WERI-Rb-1 (cell line): ENCODE results near the gene ARHGAP10.

Experiments used
- DNase-seq: peaks from one replicate; pipeline ENCODE4 v3.0.0-alpha.2; 2020
- H3K27ac ChIP-seq: fragments of 250-450 bp; sonication (Bioruptor Pico); 2 replicates; pipeline ENCODE4 v1.5.1; 2020; ENCODE audit warnings: mild to moderate bottlenecking, moderate library complexity
- H3K27me3 ChIP-seq: fragments of 250-450 bp; sonication (Bioruptor Pico); 2 replicates; pipeline ENCODE4 v1.5.1; 2021; ENCODE audit warnings: mild to moderate bottlenecking, low read depth, moderate library complexity; ENCODE audit not compliant: insufficient read depth, severe bottlenecking
- H3K36me3 ChIP-seq: fragments of 250-450 bp; sonication (Bioruptor Pico); 2 replicates; pipeline ENCODE4 v1.5.1; 2020; ENCODE audit warnings: mild to moderate bottlenecking, moderate library complexity
- H3K4me3 ChIP-seq: 2 replicates; pipeline ENCODE4 v1.5.1; 2011; ENCODE audit warnings: low read depth, mild to moderate bottlenecking, control low read depth, low read length
- H3K9me3 ChIP-seq: fragments of 250-450 bp; sonication (Bioruptor Pico); 2 replicates; pipeline ENCODE4 v1.5.1; 2021; ENCODE audit warnings: mild to moderate bottlenecking, moderate library complexity; ENCODE audit not compliant: severe bottlenecking
- TF ChIP-seq, protein P1 (sequence below): IDR thresholded peaks from 2 replicates; pipeline ENCODE4 v1.5.1; 2011; ENCODE audit warnings: low read depth, mild to moderate bottlenecking, control low read depth, inconsistent platforms, low read length

The ARHGAP10 gene

DNA sequence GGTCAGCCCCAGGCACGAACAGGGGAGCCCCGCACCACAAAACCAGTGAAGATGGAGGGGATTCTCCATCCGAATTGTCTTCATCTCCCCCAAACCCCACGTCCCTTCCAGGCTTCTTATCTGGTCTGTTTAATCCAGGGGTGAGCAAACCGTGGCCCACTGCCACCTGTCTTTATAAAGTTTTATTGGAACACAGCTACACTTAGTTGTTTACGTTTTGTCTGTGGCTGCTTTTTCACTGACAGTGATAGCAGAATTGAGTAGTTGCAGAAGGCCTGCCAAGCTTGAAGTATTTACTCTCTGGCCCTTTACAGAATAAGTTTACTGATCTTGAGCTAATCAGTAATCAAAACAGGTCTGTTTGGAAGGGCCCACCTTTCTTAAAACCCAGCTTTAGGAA, 324.0 kb downstream of the ARHGAP10 start:
- Histone ChIP-seq H3K36me3 (no peaks in the 10 kb centered on the region; the same call in 1 of the 2 replicates), H3K27me3 (no peaks in the 10 kb centered on the region), H3K4me3 (no peak overlapping the region), H3K9me3 (no peaks in the 10 kb centered on the region), H3K27ac (no peak overlapping the region; the same call in 1 of the 2 replicates)
- TF ChIP-seq, protein P1, sequence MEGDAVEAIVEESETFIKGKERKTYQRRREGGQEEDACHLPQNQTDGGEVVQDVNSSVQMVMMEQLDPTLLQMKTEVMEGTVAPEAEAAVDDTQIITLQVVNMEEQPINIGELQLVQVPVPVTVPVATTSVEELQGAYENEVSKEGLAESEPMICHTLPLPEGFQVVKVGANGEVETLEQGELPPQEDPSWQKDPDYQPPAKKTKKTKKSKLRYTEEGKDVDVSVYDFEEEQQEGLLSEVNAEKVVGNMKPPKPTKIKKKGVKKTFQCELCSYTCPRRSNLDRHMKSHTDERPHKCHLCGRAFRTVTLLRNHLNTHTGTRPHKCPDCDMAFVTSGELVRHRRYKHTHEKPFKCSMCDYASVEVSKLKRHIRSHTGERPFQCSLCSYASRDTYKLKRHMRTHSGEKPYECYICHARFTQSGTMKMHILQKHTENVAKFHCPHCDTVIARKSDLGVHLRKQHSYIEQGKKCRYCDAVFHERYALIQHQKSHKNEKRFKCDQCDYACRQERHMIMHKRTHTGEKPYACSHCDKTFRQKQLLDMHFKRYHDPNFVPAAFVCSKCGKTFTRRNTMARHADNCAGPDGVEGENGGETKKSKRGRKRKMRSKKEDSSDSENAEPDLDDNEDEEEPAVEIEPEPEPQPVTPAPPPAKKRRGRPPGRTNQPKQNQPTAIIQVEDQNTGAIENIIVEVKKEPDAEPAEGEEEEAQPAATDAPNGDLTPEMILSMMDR: no peak
- no peak for DNase-seq

DNA sequence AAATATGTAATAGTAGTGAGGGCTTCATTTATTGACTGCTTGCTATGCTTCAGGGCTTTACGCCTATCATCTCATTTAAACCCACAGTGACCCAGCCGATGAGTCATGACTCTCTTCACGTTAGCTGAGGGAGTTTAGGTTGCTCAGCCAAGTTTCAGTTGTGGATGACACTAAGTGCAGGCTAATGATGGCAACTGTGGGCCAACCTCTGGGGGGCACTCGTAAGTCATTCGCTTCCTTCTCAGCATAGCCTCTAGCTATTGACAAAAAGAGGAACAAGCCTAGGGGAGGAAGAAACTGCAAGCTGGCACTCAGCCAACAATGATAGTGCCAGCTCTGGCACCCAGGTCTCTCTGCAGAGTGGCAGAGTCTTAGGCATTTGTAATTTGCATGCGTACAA, 325.0 kb downstream of the ARHGAP10 start:
- Histone ChIP-seq H3K36me3 (no peaks in the 10 kb centered on the region; the same call in 1 of the 2 replicates), H3K27ac (no peak overlapping the region), H3K4me3 (no peak overlapping the region), H3K27me3 (no peaks in the 10 kb centered on the region), H3K9me3 (no peaks in the 10 kb centered on the region)
- no peak for DNase-seq
- TF ChIP-seq, protein P1: no peak

DNA sequence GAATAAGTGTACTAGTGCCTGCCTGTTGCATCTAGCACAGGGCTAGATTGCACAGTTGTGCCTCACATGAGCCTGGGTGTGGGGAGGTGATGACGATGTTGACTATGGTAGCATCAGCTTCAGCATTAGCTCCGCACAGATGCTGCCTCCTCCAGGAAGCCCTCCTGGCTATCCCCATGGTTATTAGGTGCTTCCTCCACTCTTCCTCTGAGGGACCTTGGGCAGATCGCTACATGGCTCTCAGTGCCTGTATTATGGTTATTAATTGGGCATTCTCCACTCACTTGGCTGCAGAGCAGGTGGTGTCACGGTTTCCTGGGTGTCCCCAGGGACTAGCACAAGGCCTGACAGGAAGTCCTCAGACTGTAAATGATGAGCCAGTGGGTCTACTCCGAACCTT, 325.6 kb downstream of the ARHGAP10 start:
- TF ChIP-seq, protein P1: no peak
- H3K9me3 ChIP-seq: no peaks in the 10 kb centered on the region
- H3K36me3 ChIP-seq: no peaks in the 10 kb centered on the region; the same call in 1 of the 2 replicates
- H3K4me3 ChIP-seq: no peak overlapping the region
- H3K27me3 ChIP-seq: no peaks in the 10 kb centered on the region
- DNase-seq: no peak
- no peak overlapping the region for H3K27ac ChIP-seq

DNA sequence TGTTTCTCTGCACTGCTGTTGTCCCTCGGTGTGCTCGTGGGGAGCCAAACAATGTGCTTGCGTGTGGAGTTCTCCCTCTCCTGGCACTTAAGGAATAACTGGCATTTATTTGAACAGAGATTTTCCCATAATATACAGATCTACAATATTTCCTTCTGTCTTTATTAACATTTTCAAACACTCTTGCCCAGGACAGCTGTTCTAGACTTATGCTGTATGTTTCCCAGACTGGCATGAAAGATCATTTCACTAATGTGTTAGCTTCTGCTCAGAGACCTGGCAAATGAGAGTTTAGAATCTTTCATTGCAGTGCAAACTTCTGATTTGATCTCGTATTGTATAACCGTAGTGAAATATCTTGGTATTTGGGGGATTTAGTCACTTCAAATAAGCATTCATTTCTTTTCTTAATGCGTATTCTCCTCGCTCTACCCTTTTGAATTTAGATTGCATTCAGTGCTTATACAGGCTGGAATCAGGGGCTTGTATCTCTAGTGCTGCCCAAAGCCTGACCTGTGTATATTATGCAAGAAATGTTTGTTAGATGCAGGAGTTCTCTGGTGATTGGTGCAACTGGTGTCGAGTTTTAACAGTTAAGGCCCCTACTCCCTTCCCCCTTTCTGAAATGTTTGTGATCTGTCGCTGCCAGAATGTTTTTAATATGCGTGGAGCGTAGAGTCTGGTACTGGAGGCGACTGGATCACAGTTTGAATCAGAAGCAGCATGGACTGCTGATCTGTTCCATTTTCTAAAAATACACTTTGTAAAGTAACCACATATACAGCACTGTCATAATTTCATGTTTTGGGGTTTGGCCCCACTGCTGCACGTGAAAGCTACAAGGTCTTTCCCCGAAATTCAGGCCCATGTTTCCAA, 326.3 kb downstream of the ARHGAP10 start:
- Histone ChIP-seq H3K4me3 (no peak overlapping the region), H3K36me3 (no peaks in the 10 kb centered on the region; the same call in 1 of the 2 replicates), H3K27ac (no peak overlapping the region), H3K9me3 (no peaks in the 10 kb centered on the region), H3K27me3 (no peaks in the 10 kb centered on the region)
- no peak for DNase-seq
- TF ChIP-seq, protein P1: no peak

DNA sequence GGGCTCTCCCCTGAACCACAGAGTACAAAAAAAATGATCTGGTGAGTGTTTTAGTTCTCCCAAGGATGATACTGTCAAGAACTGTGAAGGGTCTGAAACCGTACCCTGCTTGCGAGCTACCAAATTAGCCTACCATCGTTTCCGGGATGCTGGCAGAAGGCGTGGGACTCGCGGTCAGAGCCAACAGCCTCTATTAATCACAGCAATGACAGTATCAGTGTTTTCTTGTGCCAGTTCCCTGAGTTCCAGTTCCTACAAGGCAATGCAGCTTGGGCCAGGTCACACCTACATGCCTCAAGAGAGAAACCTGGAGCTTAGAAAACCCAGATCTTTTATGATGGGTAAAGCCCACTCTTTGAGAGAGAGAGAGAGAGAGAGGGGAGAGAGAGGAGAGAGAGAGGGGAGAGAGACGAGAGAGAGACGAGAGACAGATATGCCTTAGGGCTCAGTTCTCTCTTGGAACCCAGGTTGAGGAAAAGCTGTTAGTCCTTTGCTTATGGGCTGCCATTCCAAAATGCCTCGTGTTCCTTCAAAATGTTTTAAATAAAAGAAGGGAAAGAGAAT, 327.8 kb downstream of the ARHGAP10 start:
- Histone ChIP-seq H3K27ac (no peak overlapping the region), H3K9me3 (no peaks in the 10 kb centered on the region), H3K4me3 (no peak overlapping the region), H3K27me3 (no peaks in the 10 kb centered on the region), H3K36me3 (peaks cover 2% of the 10 kb centered on the region; the same call in 1 of the 2 replicates)
- DNase-seq: no peak
- TF ChIP-seq, protein P1: no peak
